ENCODE measurements around the gene POM121. TPM values are rescaled to one million over a fixed set of nuclear protein-coding genes. Genes with fewer than 3 reads are reported as not detected.
"Not testable (repeated sequence)": the region's sequence is repeated elsewhere in the genome, so short reads cannot be mapped to it uniquely, and the experiment has no call there.

The POM121 gene
- total RNA-seq, 1 donor from 2014 or later: 60.6 TPM

DNA sequence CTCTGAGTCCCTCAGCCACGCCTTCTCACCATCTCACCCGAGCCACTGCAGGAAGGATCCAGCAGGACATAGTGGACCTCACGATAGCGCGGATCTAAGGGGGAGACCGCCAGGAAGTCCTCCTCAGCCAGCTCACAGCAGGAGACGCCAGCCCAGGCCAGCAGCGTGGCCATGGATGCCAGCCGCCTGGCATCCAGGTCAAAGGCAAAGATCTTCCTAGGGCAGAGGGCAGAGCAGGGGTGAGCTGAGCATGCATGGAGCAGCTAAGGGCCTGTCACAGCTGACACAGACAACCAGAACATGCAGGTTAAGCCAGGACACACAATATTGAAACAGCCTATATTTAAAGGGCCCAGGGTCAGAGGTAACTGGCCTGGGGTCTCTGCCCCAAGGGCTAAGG lies 24.4 kb downstream of the POM121 start:
- not testable (repeated sequence) for DNase-seq (ENCODE audit: low spot score)

GRCh38 chr7:72949686-72950085 lies 24.8 kb downstream of the POM121 start:
- not testable (repeated sequence) for DNase-seq (ENCODE audit: low spot score)

DNA sequence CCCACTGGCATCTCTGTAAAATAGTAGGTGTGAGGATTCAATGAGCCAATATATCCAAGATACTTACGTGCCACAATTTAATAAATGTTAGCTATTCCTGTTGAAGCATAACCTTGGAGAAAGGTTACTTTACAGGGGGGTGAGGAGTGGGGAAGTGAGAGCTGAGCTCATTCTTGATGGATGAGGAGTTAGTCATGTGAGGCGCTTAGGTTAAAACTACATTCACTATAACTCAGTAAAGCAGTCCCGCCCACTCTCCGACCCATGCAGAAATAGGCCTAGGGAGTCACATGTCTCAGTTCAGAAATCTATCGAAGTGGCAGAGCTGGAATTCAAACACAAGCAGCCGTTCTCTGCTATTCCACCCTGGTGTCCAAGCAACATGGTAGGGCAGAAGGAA lies 25.5 kb downstream of the POM121 start:
- not testable (repeated sequence) for DNase-seq (ENCODE audit: low spot score)

DNA sequence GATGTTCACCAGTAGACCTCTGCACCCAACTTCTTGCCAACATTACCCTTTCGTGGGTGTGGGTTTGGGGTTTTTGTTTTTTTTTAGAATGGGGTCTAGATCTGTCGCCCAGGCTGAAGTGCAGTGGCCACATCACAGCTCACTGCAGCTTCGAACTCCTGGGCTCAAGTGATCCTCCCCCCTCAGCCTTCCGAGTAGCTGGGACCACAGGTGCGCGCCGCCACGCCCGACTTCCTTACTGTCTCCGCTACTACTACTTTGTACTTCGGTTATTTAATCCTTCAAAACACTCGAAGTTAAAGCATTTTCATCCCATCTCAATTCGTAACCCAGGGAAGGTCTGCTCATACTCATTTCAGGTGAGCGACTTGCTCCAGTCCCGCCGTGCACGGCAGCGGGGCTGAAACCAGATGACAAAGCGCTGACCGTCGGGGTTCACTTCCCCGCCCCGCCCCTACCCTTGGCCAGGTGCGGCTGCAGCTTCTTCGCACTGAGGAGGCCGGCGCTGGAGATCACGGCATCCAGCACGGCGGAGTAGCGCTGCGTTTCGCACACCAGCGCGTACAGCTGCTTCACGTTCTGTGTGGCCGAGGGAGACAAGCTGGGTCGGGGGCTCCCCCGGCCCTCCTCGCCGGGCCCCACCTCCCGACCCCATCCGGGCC lies 29.1 kb downstream of the POM121 start:
- DNase-seq (ENCODE audit: low spot score): not testable (repeated sequence)

GRCh38 chr7:72954563-72955198 lies 29.8 kb downstream of the POM121 start:
- DNase-seq (ENCODE audit: low spot score): not testable (repeated sequence)

DNA sequence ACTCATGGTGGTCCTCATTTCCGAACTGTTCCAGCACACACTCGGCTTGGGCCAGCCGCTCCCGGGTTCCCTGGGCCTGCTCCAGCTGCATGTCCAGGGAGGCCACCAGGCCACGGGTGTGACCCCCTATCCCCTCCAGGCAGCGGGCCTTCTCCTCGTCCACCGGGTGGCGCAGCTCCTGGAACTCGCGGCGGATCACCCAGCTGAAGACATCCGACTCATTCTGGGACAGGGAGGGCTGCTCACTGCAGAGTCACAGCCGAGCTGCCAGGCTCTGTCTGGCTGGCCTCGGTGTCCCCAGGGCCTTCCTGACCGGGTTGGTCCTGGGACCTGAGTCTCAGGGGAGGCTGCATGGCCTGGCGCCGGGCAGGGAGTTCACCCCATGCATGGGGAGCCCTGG lies 35.1 kb downstream of the POM121 start:
- not testable (repeated sequence) for DNase-seq (ENCODE audit: low spot score)

DNA sequence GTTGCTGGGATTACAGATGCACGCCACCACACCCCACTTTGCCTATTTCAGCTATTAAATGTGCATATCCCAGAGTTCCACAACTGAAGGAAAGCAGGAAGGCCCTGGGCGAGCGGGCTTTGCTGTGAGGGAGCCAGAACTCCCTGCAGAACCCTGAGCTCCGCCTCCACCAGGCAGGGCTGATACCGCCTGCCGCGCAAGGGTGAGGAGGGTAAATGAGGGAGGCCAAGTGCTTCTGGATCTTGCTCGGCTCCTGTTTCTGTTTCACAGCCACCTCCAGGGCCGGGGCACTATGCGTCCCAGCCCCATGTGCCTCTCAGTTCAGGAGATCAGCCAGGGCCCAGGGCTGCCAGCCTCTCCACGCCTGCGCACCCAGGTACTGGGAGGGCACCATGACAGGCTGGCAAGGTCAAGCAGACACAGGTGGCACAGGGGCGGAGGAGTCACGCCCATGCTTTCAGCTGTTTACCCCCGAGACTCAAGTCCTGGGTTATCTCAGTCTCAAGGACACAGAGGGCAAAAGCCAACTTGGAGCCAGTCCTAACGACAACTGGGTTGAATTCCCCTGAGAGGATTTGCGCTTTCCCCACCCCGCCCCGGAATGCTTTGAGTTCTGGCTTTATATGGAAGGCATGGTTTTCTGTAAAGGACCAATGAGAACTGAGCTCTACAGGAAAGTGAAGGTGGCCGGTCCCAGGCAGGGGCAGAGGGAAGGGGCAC lies 35.9 kb downstream of the POM121 start:
- not testable (repeated sequence) for DNase-seq (ENCODE audit: low spot score)

DNA sequence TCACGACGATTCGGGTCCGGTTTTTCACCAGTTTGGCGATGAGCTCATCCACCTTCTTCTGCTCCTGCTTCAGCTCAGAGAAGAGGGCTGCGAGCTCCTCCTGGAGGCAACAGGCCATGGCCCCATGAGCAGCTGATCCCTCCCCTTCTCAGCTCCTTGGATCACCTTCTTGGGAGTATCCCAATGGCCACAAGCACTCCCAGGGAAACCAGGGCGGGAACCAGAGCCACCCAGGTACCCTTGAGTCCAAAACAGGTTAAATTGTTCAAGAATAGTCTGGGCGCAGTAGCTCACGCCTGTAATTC lies 36.4 kb downstream of the POM121 start:
- DNase-seq (ENCODE audit: low spot score): not testable (repeated sequence)

DNA sequence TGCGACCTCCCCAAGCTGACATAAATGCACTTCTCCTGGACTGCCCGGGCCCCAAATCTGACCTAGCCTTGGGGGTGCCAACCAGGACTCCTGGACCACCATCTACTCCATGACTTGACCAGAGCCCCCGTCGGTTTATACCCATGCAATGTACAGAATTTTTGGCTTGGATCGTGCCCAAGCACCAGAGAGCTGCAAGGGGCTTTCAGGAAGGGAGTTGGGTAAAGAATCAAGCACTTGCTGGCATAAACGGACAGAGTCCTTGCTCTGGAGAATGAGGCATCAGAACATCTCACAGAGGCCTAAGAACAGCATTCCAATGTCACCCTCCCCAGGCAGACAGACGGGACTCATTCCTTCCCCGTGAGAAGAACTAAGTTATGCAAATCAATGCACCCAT lies 38.2 kb downstream of the POM121 start:
- DNase-seq (ENCODE audit: low spot score): not testable (repeated sequence)

- DNase-seq (ENCODE audit: low spot score): not testable (repeated sequence)
Measured at GRCh38 chr7:72965186-72965975, 40.5 kb downstream of the POM121 start.

DNA sequence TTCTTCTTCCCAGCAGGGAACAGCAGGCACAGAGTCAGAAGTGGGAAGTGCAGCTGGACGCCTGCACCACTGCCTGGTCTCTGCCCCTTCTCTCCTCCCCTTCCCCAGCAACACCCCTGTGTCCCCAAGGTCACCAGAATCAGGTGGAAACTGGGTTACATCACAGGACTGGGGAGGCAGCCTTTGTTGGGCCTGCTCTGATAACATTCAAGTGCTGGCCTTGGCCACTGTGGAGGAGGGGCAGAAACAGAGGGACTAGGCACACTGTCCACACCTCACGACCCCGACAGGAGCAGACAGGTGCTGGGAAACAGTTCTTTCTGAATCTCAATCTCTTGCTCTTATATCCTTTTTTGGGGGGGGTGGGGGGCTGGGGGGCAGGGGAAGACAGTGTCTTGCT lies 42.0 kb downstream of the POM121 start:
- peak; percentile 60 for DNase-seq (ENCODE audit: low spot score)

DNA sequence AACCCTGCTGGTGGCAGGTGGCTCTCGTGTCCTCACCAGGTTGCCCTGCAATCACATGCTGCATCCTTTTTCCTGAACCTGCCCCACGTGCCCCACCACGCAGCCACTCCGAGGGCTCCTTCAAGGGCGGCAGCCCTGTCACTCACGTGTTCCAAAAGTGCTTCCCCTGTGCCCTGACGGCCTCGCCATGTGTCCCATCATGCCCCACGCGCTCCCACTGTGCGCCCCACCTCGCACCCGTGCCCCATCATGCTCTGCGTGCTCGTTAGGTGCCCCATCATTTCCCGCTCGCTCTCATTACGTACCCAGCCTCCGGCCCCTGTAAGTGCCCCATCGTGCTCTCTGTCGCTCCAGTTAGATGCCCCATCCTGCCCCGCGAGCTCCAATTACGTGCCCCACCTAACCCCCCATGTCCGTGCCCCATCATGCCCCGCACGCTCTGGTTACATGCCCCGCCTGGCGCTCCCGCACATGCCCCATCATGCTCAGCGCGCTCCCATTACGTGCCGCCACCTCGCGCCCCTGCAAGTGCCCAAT lies 44.2 kb downstream of the POM121 start, which contains the start of gene TRIM74:
TRIM74 (minus strand) TSS at position 487 of the 537 bp plus-strand sequence. CDS start 3,309 bp downstream, outside the sequence.
- DNase-seq (ENCODE audit: low spot score): peak; percentile 74

- not testable (repeated sequence) for DNase-seq (ENCODE audit: low spot score)
Measured at GRCh38 chr7:72969688-72970087, 44.8 kb downstream of the POM121 start.

DNA sequence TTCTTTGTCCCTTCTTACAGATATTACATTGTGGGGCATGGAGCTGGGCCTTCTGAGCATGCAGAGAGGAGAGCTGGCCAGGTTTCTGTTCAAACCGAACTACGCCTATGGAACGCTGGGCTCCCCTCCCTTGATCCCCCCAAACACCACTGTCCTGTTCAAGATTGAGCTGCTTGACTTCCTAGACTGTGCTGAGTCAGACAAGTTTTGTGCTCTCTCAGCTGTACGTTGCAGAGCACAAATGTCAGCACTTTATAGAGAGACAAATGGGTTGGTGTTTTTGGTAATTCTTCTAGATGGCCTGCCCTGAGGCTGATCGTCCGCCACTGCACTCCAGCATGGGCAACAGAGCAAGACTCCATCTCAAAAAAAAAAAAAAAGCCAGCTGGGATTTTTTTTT lies 46.6 kb downstream of the POM121 start:
- not testable (repeated sequence) for DNase-seq (ENCODE audit: low spot score)

DNA sequence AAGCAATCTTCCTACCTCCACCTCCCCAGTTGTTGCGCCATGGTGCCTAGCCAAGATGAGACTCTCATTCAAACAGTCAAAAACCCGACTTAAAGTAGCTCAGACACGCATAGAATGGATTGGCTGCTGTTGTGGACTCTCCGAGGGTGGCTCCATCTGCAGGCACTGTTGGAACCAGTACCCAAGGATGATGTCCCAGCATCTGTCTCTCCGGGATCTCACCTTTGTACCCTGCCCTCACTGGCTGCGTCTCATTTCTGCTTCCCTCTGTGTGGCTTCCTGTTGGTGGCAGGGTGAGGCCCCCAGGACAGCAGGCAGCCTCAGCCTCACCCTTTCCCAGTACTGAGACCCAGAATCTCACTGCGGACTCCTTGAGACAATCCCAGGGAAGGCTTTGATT lies 49.9 kb downstream of the POM121 start:
- DNase-seq (ENCODE audit: low spot score): not testable (repeated sequence)

DNA sequence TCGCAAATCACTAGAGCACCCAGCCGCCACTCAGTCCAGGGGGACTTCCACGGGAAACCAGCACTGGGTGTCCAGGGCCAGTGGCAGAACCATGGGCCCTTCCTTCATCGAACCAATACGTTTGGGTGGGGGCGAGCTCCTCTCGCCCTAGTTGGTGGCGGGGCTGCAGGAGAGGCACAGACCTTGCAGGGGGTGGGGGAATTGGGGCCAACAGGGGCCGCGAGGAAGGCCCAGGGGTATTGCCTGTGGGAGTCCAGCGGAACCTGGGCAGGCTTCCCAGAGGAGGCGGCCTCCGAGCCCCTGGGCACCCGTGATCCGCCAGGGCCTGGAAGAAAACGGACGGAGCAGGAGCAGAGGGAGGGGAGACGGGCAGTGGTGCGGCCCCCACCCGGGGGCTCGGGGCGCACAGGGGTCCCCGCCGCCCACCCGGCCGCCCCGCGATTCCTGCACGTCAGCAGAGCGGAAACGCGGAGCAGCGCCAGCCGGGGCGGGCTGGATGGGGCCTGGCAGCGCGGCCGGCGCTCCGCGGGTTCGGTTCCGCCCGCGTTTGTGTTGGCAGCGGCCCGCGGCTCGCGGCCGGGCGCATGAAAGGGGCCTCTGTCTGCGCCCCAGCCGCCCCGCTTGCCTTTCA lies 50.9 kb downstream of the POM121 start:
- DNase-seq (ENCODE audit: low spot score): peak; percentile 84

DNA sequence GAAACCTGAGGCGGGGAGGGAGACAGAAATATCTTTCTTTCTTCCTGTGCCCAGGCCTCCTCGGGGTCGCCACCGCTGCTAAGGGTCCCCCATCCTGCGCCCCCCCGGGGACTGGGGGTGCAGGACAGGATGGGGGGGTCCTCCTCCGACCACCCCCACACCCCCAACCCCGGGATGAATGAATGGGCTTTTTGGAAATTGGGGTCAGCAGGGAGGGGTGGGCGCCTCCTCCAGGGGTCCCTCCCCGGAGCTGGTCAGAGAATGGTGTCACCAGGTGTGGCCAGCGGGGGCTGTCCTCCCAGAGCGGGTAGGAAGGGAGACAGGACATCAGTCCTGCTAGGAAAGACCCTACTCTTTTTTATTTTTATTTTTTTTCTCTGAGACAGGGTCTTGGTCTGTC lies 51.5 kb downstream of the POM121 start:
- not testable (repeated sequence) for DNase-seq (ENCODE audit: low spot score)

- DNase-seq (ENCODE audit: low spot score): not testable (repeated sequence)
Measured at GRCh38 chr7:72980382-72980781, 55.5 kb downstream of the POM121 start.

DNA sequence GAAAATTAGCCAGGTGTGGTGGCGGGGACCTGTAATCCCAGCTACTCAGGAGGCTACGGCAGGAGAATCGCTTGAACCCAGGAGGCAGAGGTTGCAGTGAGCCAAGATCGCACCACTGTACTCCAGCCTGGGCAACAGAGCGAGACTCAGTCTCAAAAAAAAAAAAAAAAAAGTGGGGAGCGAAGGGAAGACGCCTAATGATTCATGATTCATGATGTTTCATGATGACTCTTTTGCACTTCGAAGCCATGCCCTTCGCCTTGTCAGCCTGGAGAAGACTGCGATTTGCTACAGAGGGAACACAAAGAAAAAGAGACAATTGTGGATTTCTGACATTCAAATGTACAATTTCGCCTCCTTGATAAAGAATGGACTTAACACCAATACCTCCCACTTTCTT lies 57.2 kb downstream of the POM121 start:
- DNase-seq (ENCODE audit: low spot score): not testable (repeated sequence)

DNA sequence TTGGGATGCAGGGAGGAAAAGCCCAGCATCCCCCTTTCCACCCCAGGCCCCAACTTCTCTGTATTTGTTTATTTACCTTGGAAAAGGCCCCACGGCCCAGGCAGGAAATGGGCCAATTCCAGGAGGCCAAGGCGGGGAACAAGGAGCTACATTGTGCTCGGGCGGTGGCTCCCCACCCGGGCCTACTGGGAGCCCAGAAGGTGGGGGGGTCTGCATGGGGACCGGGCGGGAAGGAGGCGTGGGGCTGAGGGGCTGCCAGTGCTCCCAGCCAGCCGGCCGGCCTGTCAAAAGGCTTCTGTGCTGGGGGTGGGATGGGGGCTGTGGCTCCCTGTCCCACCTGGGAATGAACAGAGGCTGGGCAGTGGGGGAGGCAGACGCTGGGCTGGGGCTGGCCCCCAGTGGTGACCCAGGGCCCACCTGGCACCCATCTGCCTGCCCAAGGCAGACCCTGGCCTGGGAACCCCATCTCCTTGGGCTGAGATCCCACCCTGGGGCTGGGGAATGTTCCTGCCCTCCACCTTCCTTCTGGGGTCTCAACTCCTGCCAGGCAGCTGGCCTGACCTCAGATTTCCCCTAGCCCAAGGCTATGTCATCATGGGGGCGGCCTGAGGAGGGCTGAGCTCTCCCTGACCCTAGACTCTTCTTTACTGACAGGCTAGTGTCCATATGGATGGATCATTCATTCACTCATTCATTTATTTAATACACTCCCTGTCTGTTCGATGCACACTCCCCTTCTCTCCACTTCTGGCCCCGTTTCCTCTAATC lies 65.4 kb downstream of the POM121 start:
- DNase-seq (ENCODE audit: low spot score): peak; percentile 79
